K562 (cell line): ENCODE measurements around the gene DYNC2LI1. TPM values are rescaled to one million over a fixed set of nuclear protein-coding genes. Genes with fewer than 3 reads are reported as not detected.

ENCODE experiments used
- ATAC-seq: fragments of 200-7000 bp; cut with Tn5 transposase; 3 replicates; pipeline ENCODE4 v1.9.1; 2020; ENCODE audit warnings: moderate library complexity
- BruUV-seq: library from RNA; stranded (reverse); fragments of 400-500 nt; replicated peaks from 2 replicates; lab custom pipeline; 2021; lab: Mats Ljungman, UMichigan
- CTCF ChIA-PET: fragments of 300-600 bp; formaldehyde crosslinking; extraction: SDS; loops from one replicate; lab custom pipeline; 2021; ENCODE audit warnings: low intra/inter-chr PET ratio; lab: Yijun Ruan, JAX
- POLR2A ChIA-PET: fragments of 300-600, 350-650 bp; sonication (Branson Sonifier 250); formaldehyde crosslinking; extraction: SDS; loops from one replicate; lab custom pipeline; 2021; ENCODE audit warnings: antibody characterized with exemption, inconsistent platforms; lab: Yijun Ruan, JAX
- DNase-seq, 4 experiments: peaks; one replicate each; pipeline versions ENCODE4 v3.0.0 to v3.0.0-alpha.2; 2011 to 2018; ENCODE audit warnings: low spot score in 3 of 4, mixed read lengths in 3 of 4; ENCODE audit errors: extremely low read depth in 1 of 4
- FAIRE-seq: peaks from 2 replicates; lab custom pipeline; 2011; peaks lifted over from hg19 to GRCh38; lab: Jason Lieb, UNC
- H2AFZ ChIP-seq: 2 replicates; pipeline ENCODE4 v1.6.0; 2011; ENCODE audit warnings: low read depth, low read length, control low read depth, inconsistent platforms
- H3K27ac ChIP-seq: fragments of 200-600 bp; 3 replicates; pipeline ENCODE4 v1.8.0; 2011; ENCODE audit warnings: low read depth, mild to moderate bottlenecking, control low read depth, inconsistent platforms, low read length, moderate library complexity, mixed read lengths; ENCODE audit errors: extremely low read depth
- H3K27me3 ChIP-seq, 2 experiments: fragments of 300-600 bp in 1 of 2; 2 replicates in 1 of 2; 3 replicates in 1 of 2; pipeline versions ENCODE4 v1.6.0 to v1.8.0; 2011; ENCODE audit warnings: inconsistent platforms in 2 of 2, low read length in 2 of 2, mild to moderate bottlenecking in 1 of 2, mixed read lengths in 1 of 2, moderate library complexity in 1 of 2; ENCODE audit not compliant: control insufficient read depth in 2 of 2, insufficient read depth in 2 of 2
- H3K36me3 ChIP-seq: fragments of 300-600 bp; 3 replicates; pipeline ENCODE4 v1.8.0; 2011; ENCODE audit warnings: mild to moderate bottlenecking, low read length, inconsistent platforms; ENCODE audit not compliant: control insufficient read depth, insufficient read depth
- H3K4me1 ChIP-seq, 2 experiments: fragments of 200-600 bp in 1 of 2; replicated peaks in 1 of 2; 2 replicates in 1 of 2; 3 replicates in 1 of 2; pipeline versions ENCODE4 v1.5.1 to v1.8.0; 2011; ENCODE audit warnings: inconsistent platforms in 2 of 2, low read length in 2 of 2, mild to moderate bottlenecking in 1 of 2, mixed read lengths in 1 of 2, moderate library complexity in 1 of 2; ENCODE audit not compliant: control insufficient read depth in 2 of 2, insufficient read depth in 2 of 2
- H3K4me2 ChIP-seq: 2 replicates; pipeline ENCODE4 v1.6.1; 2011; ENCODE audit warnings: low read length, control low read depth, inconsistent platforms, mixed read lengths; ENCODE audit not compliant: insufficient read depth
- H3K4me3 ChIP-seq: fragments of 200-600 bp; sonication (generic), shearing (Covaris generic); 2 replicates; pipeline ENCODE4 v1.5.1; 2016; ENCODE audit warnings: control low read depth, inconsistent platforms
- H3K79me2 ChIP-seq: fragments of 200-600 bp; 3 replicates; pipeline ENCODE4 v1.8.0; 2011; ENCODE audit warnings: low read length, inconsistent platforms; ENCODE audit not compliant: control insufficient read depth, insufficient read depth
- H3K9ac ChIP-seq, 2 experiments: 2 replicates each; pipeline versions ENCODE4 v1.6.0 to v1.6.1; 2011; ENCODE audit warnings: low read depth in 2 of 2, low read length in 2 of 2, control low read depth in 1 of 2, inconsistent platforms in 1 of 2, mild to moderate bottlenecking in 1 of 2, mixed read lengths in 1 of 2; ENCODE audit not compliant: insufficient read depth in 1 of 2
- H3K9me1 ChIP-seq: one replicate; pipeline ENCODE4 v1.6.0; 2011; ENCODE audit warnings: inconsistent platforms, mild to moderate bottlenecking, low read length, moderate library complexity; ENCODE audit not compliant: control insufficient read depth, insufficient read depth
- H3K9me3 ChIP-seq: replicated peaks from 2 replicates; pipeline ENCODE4 v1.5.1; 2011; ENCODE audit warnings: low read depth, low read length, inconsistent platforms; ENCODE audit not compliant: control insufficient read depth, insufficient read depth
- H4K20me1 ChIP-seq: replicated peaks from 2 replicates; pipeline ENCODE4 v1.6.1; 2011; ENCODE audit warnings: low read length, inconsistent platforms, mixed read lengths; ENCODE audit not compliant: control insufficient read depth, insufficient read depth
- LCOR ChIP-seq: sonication (generic); formaldehyde crosslinking; IDR thresholded peaks from 2 replicates; pipeline ENCODE4 v1.8.0; 2022; ENCODE audit warnings: mild to moderate bottlenecking, missing genetic modification reagents
- NR3C1 ChIP-seq: sonication (generic); formaldehyde crosslinking; IDR thresholded peaks from 2 replicates; pipeline ENCODE4 v1.8.1; 2022; ENCODE audit warnings: missing genetic modification reagents
- SRSF7 ChIP-seq: fragments of 200-400 bp; formaldehyde crosslinking; optimal IDR thresholded peaks from 2 replicates; pipeline ENCODE3; 2017; ENCODE audit warnings: mild to moderate bottlenecking, low read depth, low read length
- TCF3 ChIP-seq: sonication (generic); formaldehyde crosslinking; IDR thresholded peaks from 2 replicates; pipeline ENCODE4 v1.4.0; 2020; ENCODE audit warnings: mild to moderate bottlenecking, missing genetic modification reagents
- TEAD1 ChIP-seq, 2 experiments: fragments of 450-650 bp in 1 of 2; sonication (generic) in 1 of 2; formaldehyde crosslinking; IDR thresholded peaks; 2 replicates each; pipeline versions ENCODE4 v1.4.0 to v1.8.0; 2020 to 2022; ENCODE audit warnings: mild to moderate bottlenecking in 2 of 2, missing genetic modification reagents in 1 of 2
- ZNF239 ChIP-seq: fragments of 250-450 bp; sonication (Bioruptor Pico); IDR thresholded peaks from 2 replicates; pipeline ENCODE4 v1.4.0; 2020; ENCODE audit warnings: mild to moderate bottlenecking
- ZNF316 ChIP-seq: fragments of 450-650 bp; IDR thresholded peaks from 2 replicates; pipeline ENCODE4 v1.6.1; 2016
- ZNF347 ChIP-seq: fragments of 450-650 bp; formaldehyde crosslinking; IDR thresholded peaks from 2 replicates; pipeline ENCODE4 v1.4.0; 2020; ENCODE audit warnings: low read depth, mild to moderate bottlenecking, moderate library complexity
- ZNF79 ChIP-seq: fragments of 250-450 bp; sonication (Bioruptor Pico); IDR thresholded peaks from 2 replicates; pipeline ENCODE4 v1.4.0; 2020; ENCODE audit warnings: low read depth, mild to moderate bottlenecking, moderate library complexity
- whole genome bisulfite sequencing: fragments of 100-300 bp; shearing (Covaris generic); methylation state at CpG from one replicate; pipeline ENCODE4 v1.1.6; 2016; ENCODE audit warnings: low coverage, mixed read lengths; ENCODE audit not compliant: insufficient coverage; ENCODE audit errors: missing lambda C conversion rate; 5-methylcytosine and 5-hydroxymethylcytosine counted together
- in situ Hi-C: fragments of 300-500 bp; cut with MboI; formaldehyde crosslinking; loops from 4 replicates; pipeline ENCODE4 v1.15.0; 2018; ENCODE audit warnings: inconsistent platforms, mixed read lengths
- intact Hi-C: fragments of 100-400 bp; cut with micrococcal nuclease; formaldehyde crosslinking; loops from 2 replicates; pipeline ENCODE4 v1.14.2; 2022
- polyA plus RNA-seq, 8 experiments: library from polyadenylated mRNA; depleted of rRNA in 4 of 8; stranded (reverse) in 5 of 8; unstranded in 3 of 8; fragments of >200 nt; fragmentation: Nextera tagmentation in 2 of 8; fragmentation: Illumina TruSeq in 1 of 8; extraction: Ambion mirVana in 2 of 8; extraction: Trizol in 1 of 8; gene quantifications; 2 replicates each; pipeline versions ENCODE4 v1.2.1 to v1.2.3, GENCODE V29; 2011 to 2014; ENCODE audit warnings: inconsistent platforms in 1 of 8, missing spikeins in 1 of 8
- total RNA-seq, 7 experiments: library from RNA; depleted of rRNA in 6 of 7; stranded (reverse); fragments of >200 nt in 6 of 7; fragmentation: Illumina TruSeq in 2 of 7; extraction: Trizol in 2 of 7; gene quantifications; 2 replicates each; pipeline versions ENCODE4 v1.2.1 to v1.2.3, GENCODE V29; 2011 to 2021; ENCODE audit warnings: low replicate concordance in 1 of 7
- TF ChIP-seq, protein P1 (sequence below), 2 experiments: IDR thresholded peaks in 1 of 2; conservative IDR thresholded peaks in 1 of 2; 2 replicates each; pipeline ENCODE4 v1.6.1; 2016; ENCODE audit warnings: low read depth in 2 of 2, mild to moderate bottlenecking in 1 of 2, missing compliant biosample characterization in 1 of 2, missing genetic modification characterization in 1 of 2, moderate library complexity in 1 of 2
- TF ChIP-seq, protein P2 (sequence below): fragments of 450-650 bp; formaldehyde crosslinking; IDR thresholded peaks from 2 replicates; pipeline ENCODE4 v1.4.0; 2022; ENCODE audit warnings: mild to moderate bottlenecking, moderate library complexity
- TF ChIP-seq, protein P3 (sequence below): fragments of 250-450 bp; sonication (Bioruptor Pico); IDR thresholded peaks from 2 replicates; pipeline ENCODE4 v1.8.0; 2022; ENCODE audit warnings: moderate library complexity, mild to moderate bottlenecking, inconsistent platforms
- TF ChIP-seq, protein P4 (sequence below): IDR thresholded peaks from 2 replicates; pipeline ENCODE4 v1.6.1; 2016; ENCODE audit warnings: missing genetic modification characterization, missing compliant biosample characterization
- TF ChIP-seq, protein P5 (sequence below): IDR thresholded peaks from 2 replicates; pipeline ENCODE4 v1.6.1; 2011; ENCODE audit warnings: borderline replicate concordance, low read depth, mild to moderate bottlenecking, moderate library complexity, low read length; ENCODE audit not compliant: insufficient read depth, poor library complexity, severe bottlenecking

Gene DYNC2LI1
- total and polyA plus RNA-seq, 9 of the 15 experiments (the other 6 are each of a cell fraction or from before 2014, with no cell fraction given) = 12.5 to 42.2 (median 25.8) TPM

DNA sequence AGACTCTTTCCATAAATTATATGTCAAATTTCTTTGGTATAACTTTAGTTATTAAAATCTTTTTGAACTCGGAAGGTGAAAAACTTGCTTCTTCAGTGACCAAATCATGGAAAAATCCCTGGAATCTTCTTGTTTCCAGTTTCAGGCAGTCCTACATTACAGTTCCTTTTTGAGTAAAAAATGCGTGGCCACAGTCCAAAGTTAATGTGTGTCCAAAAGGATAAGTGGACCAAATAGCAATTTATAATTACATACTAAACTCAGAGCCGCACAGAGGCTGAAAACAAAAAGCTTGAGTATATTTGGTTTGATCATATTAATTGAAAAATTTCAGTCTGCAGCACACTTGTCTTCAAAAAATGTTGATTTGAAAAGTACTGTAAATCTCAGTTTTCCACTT lies 28.4 kb upstream of the DYNC2LI1 start:
- Histone ChIP-seq H3K4me1 (no peaks in the 10 kb centered on the region), H4K20me1 (no peaks in the 10 kb centered on the region), H3K27ac (no peak overlapping the region), H3K9me1 (no peaks in the 10 kb centered on the region), H3K4me2 (no peak overlapping the region), H3K27me3 (no peaks in the 10 kb centered on the region), H2AFZ (no peak overlapping the region), H3K79me2 (no peaks in the 10 kb centered on the region), H3K9me3 (no peaks in the 10 kb centered on the region), H3K36me3 (no peaks in the 10 kb centered on the region), H3K4me3 (no peak overlapping the region), H3K9ac (no peak overlapping the region)
- FAIRE-seq (no peak), ATAC-seq (no peak), DNase-seq (no peak)
- CTCF ChIA-PET = no interaction called here
- POLR2A ChIA-PET = no interaction called here
- BruUV-seq = no TSS peak
- in situ Hi-C loops (no loop called here), intact Hi-C loops (no loop called here)
- WGBS = 24% methylated on average over 3 of the region's 3 CpGs
- TF ChIP-seq ZNF79 (CRISPR knock-in tag) = no peak
- TF ChIP-seq, protein P1, sequence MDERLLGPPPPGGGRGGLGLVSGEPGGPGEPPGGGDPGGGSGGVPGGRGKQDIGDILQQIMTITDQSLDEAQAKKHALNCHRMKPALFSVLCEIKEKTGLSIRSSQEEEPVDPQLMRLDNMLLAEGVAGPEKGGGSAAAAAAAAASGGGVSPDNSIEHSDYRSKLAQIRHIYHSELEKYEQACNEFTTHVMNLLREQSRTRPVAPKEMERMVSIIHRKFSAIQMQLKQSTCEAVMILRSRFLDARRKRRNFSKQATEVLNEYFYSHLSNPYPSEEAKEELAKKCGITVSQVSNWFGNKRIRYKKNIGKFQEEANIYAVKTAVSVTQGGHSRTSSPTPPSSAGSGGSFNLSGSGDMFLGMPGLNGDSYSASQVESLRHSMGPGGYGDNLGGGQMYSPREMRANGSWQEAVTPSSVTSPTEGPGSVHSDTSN (CRISPR knock-in tag; IDR thresholded peaks at IDR 0.05; ENCODE audit: low read depth) = no peak
- TF ChIP-seq, protein P1 (tag; conservative IDR thresholded peaks at IDR 0.05; ENCODE audit: low read depth) = no peak
- TF ChIP-seq ZNF316 = no peak
- TF ChIP-seq, protein P2, sequence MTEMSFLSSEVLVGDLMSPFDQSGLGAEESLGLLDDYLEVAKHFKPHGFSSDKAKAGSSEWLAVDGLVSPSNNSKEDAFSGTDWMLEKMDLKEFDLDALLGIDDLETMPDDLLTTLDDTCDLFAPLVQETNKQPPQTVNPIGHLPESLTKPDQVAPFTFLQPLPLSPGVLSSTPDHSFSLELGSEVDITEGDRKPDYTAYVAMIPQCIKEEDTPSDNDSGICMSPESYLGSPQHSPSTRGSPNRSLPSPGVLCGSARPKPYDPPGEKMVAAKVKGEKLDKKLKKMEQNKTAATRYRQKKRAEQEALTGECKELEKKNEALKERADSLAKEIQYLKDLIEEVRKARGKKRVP (CRISPR knock-in tag) = no peak
- no peak for TF ChIP-seq TEAD1 (CRISPR knock-in tag; IDR thresholded peaks at IDR 0.05)
- no peak for TF ChIP-seq SRSF7
- TF ChIP-seq TCF3 (CRISPR knock-in tag) = no peak
- TF ChIP-seq, protein P3, sequence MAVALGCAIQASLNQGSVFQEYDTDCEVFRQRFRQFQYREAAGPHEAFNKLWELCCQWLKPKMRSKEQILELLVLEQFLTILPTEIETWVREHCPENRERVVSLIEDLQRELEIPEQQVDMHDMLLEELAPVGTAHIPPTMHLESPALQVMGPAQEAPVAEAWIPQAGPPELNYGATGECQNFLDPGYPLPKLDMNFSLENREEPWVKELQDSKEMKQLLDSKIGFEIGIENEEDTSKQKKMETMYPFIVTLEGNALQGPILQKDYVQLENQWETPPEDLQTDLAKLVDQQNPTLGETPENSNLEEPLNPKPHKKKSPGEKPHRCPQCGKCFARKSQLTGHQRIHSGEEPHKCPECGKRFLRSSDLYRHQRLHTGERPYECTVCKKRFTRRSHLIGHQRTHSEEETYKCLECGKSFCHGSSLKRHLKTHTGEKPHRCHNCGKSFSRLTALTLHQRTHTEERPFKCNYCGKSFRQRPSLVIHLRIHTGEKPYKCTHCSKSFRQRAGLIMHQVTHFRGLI = no peak
- TF ChIP-seq, protein P4, sequence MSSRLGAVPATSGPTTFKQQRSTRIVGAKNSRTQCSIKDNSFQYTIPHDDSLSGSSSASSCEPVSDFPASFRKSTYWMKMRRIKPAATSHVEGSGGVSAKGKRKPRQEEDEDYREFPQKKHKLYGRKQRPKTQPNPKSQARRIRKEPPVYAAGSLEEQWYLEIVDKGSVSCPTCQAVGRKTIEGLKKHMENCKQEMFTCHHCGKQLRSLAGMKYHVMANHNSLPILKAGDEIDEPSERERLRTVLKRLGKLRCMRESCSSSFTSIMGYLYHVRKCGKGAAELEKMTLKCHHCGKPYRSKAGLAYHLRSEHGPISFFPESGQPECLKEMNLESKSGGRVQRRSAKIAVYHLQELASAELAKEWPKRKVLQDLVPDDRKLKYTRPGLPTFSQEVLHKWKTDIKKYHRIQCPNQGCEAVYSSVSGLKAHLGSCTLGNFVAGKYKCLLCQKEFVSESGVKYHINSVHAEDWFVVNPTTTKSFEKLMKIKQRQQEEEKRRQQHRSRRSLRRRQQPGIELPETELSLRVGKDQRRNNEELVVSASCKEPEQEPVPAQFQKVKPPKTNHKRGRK (tag) = no peak
- no peak for TF ChIP-seq ZNF239 (CRISPR knock-in tag)
- no peak for TF ChIP-seq LCOR (CRISPR knock-in tag)
- TF ChIP-seq ZNF347 (CRISPR knock-in tag) = no peak
- TF ChIP-seq NR3C1 = no peak
- TF ChIP-seq, protein P5, sequence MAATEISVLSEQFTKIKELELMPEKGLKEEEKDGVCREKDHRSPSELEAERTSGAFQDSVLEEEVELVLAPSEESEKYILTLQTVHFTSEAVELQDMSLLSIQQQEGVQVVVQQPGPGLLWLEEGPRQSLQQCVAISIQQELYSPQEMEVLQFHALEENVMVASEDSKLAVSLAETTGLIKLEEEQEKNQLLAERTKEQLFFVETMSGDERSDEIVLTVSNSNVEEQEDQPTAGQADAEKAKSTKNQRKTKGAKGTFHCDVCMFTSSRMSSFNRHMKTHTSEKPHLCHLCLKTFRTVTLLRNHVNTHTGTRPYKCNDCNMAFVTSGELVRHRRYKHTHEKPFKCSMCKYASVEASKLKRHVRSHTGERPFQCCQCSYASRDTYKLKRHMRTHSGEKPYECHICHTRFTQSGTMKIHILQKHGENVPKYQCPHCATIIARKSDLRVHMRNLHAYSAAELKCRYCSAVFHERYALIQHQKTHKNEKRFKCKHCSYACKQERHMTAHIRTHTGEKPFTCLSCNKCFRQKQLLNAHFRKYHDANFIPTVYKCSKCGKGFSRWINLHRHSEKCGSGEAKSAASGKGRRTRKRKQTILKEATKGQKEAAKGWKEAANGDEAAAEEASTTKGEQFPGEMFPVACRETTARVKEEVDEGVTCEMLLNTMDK = no peak
